ENCODE results near the gene CDC42.

DNA sequence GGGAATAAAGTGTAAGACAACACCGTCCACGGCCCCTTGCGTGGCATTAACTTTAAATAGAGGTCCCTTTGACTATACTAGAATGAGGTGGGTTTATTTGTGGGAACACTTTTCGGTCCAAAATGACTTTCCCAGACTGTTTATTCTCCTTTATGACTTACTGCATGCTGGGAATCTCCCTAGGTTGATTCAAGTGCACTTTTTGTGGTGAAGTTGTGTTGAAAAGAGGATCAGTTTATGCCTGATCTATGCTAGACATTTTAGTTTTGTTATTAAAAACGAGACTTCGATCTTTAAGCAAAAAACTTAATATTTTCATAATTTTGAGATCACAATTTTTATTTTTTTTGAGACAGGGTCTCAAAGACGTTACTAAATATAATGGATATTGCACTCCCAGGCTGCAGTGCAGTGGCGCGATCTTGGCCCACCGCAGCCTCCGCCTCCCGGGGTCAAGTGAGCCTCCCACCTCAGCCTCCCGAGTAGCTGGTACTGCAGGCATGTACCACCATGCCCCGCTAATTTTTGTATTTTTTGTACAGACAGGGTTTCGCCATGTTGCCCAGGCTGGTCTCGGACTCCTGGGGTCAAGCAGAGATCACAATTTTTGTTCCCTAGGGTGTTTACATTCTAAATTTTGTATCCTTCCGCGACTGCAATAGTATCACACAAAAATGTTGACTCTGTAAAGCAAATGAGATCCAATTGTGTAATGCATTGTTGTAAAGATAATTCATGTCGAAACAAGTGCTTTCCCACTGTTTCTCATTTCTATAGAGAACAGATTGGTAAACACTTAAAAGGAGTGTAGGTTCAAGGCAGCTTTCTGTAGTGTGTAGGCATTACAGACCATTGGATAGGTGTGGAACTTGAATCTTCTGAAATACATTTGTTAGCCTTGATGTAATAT lies 1.6 kb downstream of the CDC42 start:
- TF ChIP-seq, protein P1, sequence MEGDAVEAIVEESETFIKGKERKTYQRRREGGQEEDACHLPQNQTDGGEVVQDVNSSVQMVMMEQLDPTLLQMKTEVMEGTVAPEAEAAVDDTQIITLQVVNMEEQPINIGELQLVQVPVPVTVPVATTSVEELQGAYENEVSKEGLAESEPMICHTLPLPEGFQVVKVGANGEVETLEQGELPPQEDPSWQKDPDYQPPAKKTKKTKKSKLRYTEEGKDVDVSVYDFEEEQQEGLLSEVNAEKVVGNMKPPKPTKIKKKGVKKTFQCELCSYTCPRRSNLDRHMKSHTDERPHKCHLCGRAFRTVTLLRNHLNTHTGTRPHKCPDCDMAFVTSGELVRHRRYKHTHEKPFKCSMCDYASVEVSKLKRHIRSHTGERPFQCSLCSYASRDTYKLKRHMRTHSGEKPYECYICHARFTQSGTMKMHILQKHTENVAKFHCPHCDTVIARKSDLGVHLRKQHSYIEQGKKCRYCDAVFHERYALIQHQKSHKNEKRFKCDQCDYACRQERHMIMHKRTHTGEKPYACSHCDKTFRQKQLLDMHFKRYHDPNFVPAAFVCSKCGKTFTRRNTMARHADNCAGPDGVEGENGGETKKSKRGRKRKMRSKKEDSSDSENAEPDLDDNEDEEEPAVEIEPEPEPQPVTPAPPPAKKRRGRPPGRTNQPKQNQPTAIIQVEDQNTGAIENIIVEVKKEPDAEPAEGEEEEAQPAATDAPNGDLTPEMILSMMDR (IDR thresholded peaks at IDR 0.05) = no peak
- no peak for TF ChIP-seq POLR2AphosphoS5 (IDR thresholded peaks at IDR 0.05)

All from suprapubic skin (tissue), 3 donors.